Endometrial microvascular endothelial cells (primary cell): Measurements from ENCODE around the gene DNAJB14. TPM values are rescaled to one million over a fixed set of nuclear protein-coding genes. Genes with fewer than 3 reads are reported as not detected.

Experiments
- total RNA-seq: library from RNA; depleted of rRNA; stranded (reverse); fragments of >200 nt; gene quantifications from one replicate; pipeline ENCODE4 v1.2.3, GENCODE V29; 2015; ENCODE audit errors: inconsistent ontology term

The DNAJB14 gene
- total RNA-seq, 1 donor from 2014 or later, result 19.7 TPM

Other genes with a start within 250 kb of the DNAJB14 start
- not detected for gene DAPP1, start 129.8 kb downstream of the DNAJB14 start, total RNA-seq
- 47.8 TPM for gene LAMTOR3, start 52.2 kb downstream of the DNAJB14 start, total RNA-seq
- 1,043 TPM for gene H2AZ1, start 3.7 kb upstream of the DNAJB14 start, total RNA-seq
- 2.0 TPM for gene DDIT4L, start 243.8 kb upstream of the DNAJB14 start, total RNA-seq